Vein endothelial cell (primary cell): ENCODE data around the gene CACNG5. TPM values are rescaled to one million over a fixed set of nuclear protein-coding genes. Genes with fewer than 3 reads are reported as not detected.

Experiments
- small RNA-seq: library from RNA; depleted of rRNA; stranded (forward); fragments of <200 nt; gene quantifications from one replicate; pipeline ENCODE3, GENCODE V24; 2012
- total RNA-seq: library from RNA; depleted of rRNA; stranded (reverse); fragments of >200 nt; gene quantifications from 2 replicates; pipeline ENCODE4 v1.2.3, GENCODE V29; 2012

The CACNG5 gene
- not detected in 2 replicates for total RNA-seq

GRCh38 chr17:66834919-66835454, at the start of gene CACNG5:
Gene CACNG5 (plus strand): TSS chr17:66835117. CDS start chr17:66877333, 42,216 bp downstream.

Small RNA genes lying within 50 kb of the gene (small RNA-seq; reads per million reads assigned to genes)
- gene MIR634 (not detected), gene RNA5SP446 (not detected)

Other genes starting within 250 kb of the CACNG5 start
- not detected in 2 replicates for gene CACNG4, start 129.6 kb downstream of the CACNG5 start, total RNA-seq
- not detected in 2 replicates for gene CACNG1, start 209.4 kb downstream of the CACNG5 start, total RNA-seq